Activated CD4-positive, alpha-beta T cell treated with anti-CD3 and anti-CD28 coated beads for 24 hours (primary cell): Measurements from ENCODE around the gene SPOCK2.
A peak's percentile ranks its signal among the peaks of the same experiment; 100 is the strongest.

ENCODE experiments used
- DNase-seq, 2 donors: peaks; one replicate each; pipeline ENCODE4 v3.0.0-alpha.2; 2020; ENCODE audit warnings: low read depth in 2 of 2

Gene SPOCK2

DNA sequence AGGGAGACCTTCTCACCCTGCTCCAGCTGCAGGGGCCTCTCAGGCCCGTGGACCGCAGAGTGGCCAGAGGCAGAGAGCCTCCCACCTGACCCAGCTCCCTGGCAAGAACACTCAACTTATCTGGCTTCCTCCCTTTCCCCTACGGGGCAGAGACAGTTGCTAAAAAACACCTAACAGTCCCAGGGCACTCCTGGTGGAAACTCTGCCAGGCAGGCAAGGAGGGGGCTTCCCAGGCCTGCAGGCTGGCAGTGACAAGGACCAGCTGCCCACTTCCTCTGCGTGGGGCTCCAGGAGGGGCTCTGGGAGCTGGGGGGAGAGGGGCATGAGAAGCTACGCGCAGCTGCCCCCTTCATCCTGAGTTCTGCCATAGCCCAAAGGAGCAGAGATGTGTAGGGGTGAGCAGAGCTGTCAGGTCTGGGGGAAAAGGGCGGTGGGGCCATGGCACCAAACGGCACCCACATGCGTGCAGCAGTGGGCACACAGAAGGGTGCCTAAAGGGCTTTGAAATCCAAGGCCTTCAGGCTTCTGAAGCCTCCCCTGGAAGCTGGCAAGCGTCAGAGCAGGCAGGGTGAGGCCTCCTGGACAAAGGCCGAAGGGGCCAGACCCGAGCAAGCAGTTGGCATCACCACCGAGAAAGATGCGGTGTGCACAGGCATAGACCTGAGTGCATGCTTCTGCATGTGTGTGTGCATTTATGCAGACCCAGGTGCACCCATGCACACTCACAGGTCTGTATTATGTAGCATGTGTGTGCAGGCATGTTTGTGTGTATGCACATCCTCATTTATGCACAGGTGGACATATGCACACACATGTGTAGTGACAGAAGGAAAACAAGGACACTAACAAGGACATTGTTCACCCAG, 14.4 kb downstream of the SPOCK2 start:
- no peak for DNase-seq

DNA sequence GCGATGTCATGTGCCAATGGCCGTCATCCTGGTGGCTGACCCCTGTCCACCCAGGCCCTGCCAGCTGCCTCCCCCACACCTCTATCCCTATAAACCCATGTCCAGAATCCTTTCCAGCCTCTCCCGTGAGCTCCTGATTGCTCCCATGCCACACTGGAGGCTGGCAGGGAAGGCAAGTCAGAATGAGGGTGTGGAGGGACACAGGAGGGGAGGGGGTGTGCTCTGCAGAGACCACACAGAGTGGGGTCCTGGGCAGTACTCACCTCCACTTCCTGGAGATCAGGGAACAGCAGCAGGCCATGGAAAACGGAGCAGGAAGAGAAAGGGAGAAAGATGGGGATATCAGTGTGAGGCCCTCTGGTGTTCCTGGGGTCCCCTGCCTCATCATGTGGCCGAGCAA, 15.7 kb downstream of the SPOCK2 start:
- no peak for DNase-seq

- no peak for DNase-seq
These were observed 16.3 kb downstream of the SPOCK2 start for GRCh38 chr10:72072046-72072445.

- DNase-seq = no peak
These were observed 18.4 kb downstream of the SPOCK2 start for GRCh38 chr10:72069751-72070526.

GRCh38 chr10:72068901-72069446, 19.4 kb downstream of the SPOCK2 start:
- DNase-seq = no peak

DNA sequence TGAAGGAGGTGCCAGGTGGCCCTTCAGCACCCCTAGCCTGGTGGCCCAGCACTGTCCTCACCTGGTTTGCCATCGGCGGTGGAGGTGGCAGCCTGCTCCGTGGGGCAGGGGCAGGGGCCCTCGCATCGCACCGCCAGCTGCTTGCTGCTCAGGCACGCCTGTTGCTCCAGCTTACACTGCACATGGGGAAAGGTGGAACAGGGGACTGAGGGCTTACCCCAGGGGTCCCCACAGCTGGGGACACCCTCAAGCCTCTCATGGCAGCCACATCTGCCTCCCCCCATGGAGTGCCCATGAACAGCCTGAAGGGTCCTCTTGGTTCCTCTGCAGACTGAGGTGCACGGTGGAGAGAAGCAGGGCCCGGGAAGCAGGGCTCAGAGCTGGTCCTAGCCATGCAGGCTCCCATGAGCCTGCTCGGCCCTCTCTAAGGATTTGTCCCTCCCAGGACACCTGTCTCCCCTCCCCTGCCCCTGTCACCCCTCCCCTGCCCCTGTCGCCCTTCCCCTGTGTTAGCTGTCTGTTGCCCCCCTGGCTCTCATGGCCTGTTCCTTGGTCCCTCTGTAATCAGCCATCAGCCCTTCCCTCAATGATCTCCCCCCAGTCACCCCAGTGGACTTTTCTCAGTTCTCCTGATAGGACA, 20.1 kb downstream of the SPOCK2 start:
- no peak for DNase-seq

GRCh38 chr10:72067463-72068125, 20.8 kb downstream of the SPOCK2 start:
- no peak for DNase-seq

- DNase-seq = no peak
These were observed 21.8 kb downstream of the SPOCK2 start for GRCh38 chr10:72066318-72067284.

DNA sequence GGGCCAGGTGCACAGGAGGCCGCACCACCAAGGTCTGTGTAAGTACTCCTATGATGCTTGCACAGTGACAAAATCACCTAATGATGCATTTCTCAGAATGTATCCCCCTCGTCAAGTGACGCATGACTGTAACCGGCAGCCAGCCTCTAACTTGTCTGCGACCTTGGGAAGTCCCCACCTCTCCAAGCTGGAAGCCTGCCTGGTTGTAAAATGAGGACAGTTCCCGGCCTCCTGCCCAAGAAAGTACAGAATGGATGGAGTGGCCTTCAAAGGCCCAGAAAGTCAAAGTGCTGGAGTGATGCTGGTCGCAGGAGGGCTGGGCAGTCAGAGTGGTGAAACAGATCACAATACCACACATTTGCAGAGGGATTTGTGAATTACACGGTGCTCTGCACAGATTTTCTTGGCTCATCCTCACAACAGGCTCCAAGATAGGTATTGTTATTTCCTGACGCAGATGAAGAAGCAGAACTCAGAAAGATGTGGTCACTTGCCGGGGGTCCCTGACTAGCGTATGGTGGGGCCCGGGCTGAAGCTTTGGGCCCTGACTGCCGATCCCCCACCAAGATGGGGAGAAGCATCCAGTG, 22.8 kb downstream of the SPOCK2 start:
- DNase-seq = no peak

DNA sequence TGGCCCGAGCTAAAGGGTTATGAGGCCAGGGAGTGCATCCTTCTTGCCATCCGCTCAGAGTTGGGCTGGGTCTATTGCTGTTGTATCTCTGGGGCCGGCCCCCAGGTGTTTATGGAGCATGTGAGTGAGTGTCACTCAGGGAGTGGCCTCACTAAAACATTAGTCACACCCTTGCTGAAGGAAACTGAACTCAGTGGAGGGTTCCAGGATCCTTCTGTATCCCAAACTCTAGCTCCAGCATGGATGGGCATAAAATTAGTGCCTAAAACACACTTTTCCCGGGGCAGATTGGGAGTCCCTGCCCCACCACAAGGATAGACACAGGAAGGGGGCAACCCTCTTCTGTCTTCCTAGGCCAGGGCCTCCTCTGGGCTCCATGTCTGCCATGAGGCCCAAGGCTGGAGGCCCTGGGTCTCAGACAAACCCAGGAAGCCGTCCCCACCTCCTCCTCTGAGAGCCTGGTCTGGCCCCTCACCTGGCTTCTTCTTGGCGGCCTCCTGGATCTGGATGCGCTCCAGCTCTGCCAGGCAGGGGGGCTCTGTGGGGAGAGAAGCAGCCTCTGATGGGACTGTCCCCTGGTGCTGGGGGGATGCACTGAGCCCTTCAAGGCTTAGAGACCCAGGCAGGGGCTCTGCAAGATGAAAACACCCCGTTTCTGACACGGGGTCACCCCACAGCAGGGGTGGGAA, 24.5 kb downstream of the SPOCK2 start:
- DNase-seq = no peak

DNA sequence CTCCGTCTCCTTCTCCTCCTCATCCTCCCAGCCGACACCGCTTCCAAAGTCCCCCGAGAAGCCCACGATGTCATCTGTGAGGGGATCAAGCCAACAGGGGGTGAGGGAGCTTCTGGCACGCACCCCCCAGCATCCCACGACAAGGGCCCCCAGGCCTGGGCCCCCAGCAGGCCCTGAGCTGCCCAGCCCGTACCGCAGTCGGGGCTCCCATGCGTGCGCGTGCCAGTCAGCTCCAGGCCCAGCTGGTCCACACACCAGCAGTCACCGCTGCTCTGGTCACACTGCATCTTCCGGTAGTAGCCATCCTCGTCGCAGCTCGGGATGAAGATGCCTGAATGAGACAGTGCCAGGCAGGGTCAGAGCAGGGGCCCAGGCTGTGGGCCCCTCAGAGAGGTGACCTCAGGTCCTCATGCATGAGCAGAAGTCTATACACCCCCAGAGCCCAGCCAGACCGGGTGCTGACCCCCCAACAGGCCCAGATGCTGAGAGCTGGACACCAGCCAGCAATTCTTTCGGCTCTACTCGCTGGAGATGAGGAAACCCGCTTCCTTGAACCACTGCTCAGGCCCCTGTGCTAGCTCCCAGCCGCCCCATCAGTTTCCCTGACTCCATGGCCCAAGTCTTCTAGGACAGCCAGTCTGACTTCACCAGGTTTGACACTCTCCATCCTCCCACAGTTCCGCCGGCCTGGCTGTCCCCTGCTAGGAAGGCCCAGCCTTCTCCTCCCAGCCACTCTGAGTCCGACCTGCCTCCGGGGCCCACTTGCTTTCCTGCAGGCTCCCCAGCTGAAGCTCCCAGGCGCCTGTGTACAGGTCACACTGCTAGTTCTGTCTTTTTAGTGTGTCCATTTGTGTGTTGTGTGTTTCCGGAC, 25.3 kb downstream of the SPOCK2 start:
- DNase-seq = no peak

- DNase-seq = no peak
These were observed 26.0 kb downstream of the SPOCK2 start for GRCh38 chr10:72062382-72062781.

- no peak for DNase-seq
These were observed 26.4 kb downstream of the SPOCK2 start for GRCh38 chr10:72061930-72062329.

DNA sequence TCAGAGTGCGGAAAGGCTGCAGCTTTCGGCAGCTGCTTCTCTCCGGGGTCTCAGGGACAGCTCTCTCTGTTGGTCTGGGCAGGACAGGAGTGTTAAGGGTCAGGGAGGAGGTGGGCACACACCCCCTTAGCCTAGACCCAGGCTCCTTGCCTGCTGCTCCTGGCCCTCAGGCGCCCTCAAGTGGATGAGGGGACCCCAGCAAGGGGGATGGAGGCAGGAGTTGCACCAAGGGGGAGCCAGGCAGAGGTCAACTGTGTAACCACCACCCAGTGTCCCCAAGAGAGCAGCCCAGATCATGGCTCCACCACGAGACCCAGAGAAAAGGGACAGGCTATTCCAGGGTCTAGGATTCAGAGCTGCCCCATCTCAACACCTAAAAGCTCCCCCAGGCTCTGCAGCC, 26.9 kb downstream of the SPOCK2 start:
- no peak for DNase-seq

- no peak for DNase-seq
These were observed 28.2 kb downstream of the SPOCK2 start for GRCh38 chr10:72059843-72060822.

GRCh38 chr10:72058989-72059842, 29.1 kb downstream of the SPOCK2 start:
- DNase-seq = peak in 1 of 2 donors; percentile 25
